Smooth muscle cell (in vitro differentiated cells): ENCODE measurements around the gene KREMEN2. TPM values are rescaled to one million over a fixed set of nuclear protein-coding genes. Genes with fewer than 3 reads are reported as not detected.

Experiments
- DNase-seq: peaks from one replicate; lab custom pipeline; 2025; ENCODE audit not compliant: unreplicated experiment; lab: John Stamatoyannopoulos, UW
- H2AFZ ChIP-seq: fragments of 200-600 bp; sonication (generic); 2 replicates; pipeline ENCODE4 v1.6.0; 2016; ENCODE audit warnings: antibody characterized with exemption, low read depth, mild to moderate bottlenecking
- H3F3A ChIP-seq: fragments of 200-600 bp; sonication (generic); 2 replicates; pipeline ENCODE4 v1.6.0; 2017; ENCODE audit warnings: antibody characterized with exemption, low read depth
- H3K27ac ChIP-seq: fragments of 200-600 bp; sonication (generic); 2 replicates; pipeline ENCODE4 v1.5.1; 2016; ENCODE audit warnings: low read depth, mild to moderate bottlenecking
- H3K27me3 ChIP-seq: fragments of 200-600 bp; sonication (generic); 2 replicates; pipeline ENCODE4 v1.6.1; 2016; ENCODE audit warnings: low read depth, mild to moderate bottlenecking
- H3K36me3 ChIP-seq: fragments of 200-600 bp; sonication (generic); 2 replicates; pipeline ENCODE4 v1.5.1; 2016; ENCODE audit warnings: low read depth
- H3K4me1 ChIP-seq: fragments of 200-600 bp; sonication (generic); 2 replicates; pipeline ENCODE4 v1.5.1; 2016; ENCODE audit warnings: low read depth
- H3K4me2 ChIP-seq: fragments of 200-600 bp; sonication (generic); 2 replicates; pipeline ENCODE4 v1.6.0; 2016; ENCODE audit warnings: mild to moderate bottlenecking
- H3K4me3 ChIP-seq: fragments of 200-600 bp; sonication (generic); 2 replicates; pipeline ENCODE4 v1.5.1; 2016; ENCODE audit warnings: mild to moderate bottlenecking
- H3K79me2 ChIP-seq: fragments of 200-600 bp; sonication (generic); 2 replicates; pipeline ENCODE4 v1.6.0; 2016; ENCODE audit warnings: low read depth, mild to moderate bottlenecking
- H3K9ac ChIP-seq: fragments of 200-600 bp; sonication (generic); 2 replicates; pipeline ENCODE4 v1.6.0; 2016; ENCODE audit warnings: low read depth
- H3K9me3 ChIP-seq: fragments of 200-600 bp; sonication (generic); replicated peaks from 2 replicates; pipeline ENCODE4 v1.5.1; 2016; ENCODE audit warnings: low read depth
- H4K20me1 ChIP-seq: fragments of 200-600 bp; sonication (generic); 2 replicates; pipeline ENCODE4 v1.6.0; 2016; ENCODE audit warnings: low read depth
- CTCF ChIP-seq: fragments of 200-600 bp; sonication (generic); IDR thresholded peaks from 2 replicates; pipeline ENCODE4 v1.5.1; 2017; ENCODE audit warnings: borderline replicate concordance, mild to moderate bottlenecking, antibody characterized with exemption; ENCODE audit not compliant: insufficient read depth, poor library complexity, severe bottlenecking
- WGBS: methylation state at CpG from one replicate; pipeline ENCODE4 v1.1.7; 2016; ENCODE audit warnings: low lambda C conversion rate; 5-methylcytosine and 5-hydroxymethylcytosine counted together
- polyA plus RNA-seq: library from polyadenylated mRNA; unstranded; fragments of >200 nt; fragmentation: Nextera tagmentation; extraction: Ambion mirVana; gene quantifications from 2 replicates; pipeline ENCODE4 v1.2.1, GENCODE V29; 2016
- total RNA-seq: library from RNA; depleted of rRNA; stranded (reverse); fragments of >200 nt; gene quantifications from 2 replicates; pipeline ENCODE4 v1.2.3, GENCODE V29; 2014

KREMEN2 gene
- total and polyA plus RNA-seq, 2 experiments from 2014 or later, result 0.27 to 2.0 TPM

DNA sequence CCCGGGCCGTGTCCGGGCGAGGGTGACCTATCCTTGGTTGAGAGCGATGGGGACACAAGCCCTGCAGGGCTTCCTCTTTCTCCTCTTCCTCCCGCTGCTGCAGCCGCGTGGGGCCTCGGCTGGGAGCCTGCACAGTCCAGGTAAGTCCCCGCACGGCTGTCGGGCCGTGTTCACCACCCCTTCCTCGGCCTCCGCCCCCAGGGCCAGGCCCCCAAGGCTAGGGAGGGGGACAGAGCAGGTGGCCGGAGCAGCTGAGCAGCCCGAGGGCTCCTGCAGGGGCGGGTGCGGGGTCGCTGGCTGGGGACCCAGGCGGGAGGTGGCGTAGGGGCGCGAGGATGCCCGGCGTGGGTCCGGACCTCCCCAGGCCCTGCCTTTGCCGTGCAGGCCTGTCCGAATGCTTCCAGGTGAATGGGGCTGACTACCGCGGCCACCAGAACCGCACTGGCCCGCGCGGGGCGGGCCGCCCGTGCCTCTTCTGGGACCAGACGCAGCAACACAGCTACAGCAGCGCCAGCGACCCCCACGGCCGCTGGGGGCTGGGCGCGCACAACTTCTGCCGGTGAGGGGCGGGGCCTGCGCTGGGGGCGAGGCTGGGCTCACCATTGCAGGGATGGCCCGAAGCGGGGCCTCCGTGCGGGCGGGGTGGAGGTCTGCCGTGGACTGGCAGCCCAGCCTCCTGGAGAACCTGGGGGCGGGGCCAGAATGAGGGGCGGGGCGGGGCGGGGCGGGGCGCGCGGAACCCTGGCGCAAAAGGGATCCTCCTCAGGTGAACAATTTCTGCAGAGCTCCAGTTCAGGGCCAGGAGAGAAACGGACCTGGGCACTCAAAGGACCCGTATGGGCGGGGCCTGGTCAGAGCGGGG, 631 bp downstream of the KREMEN2 start:
- DNase-seq, result no peak
- peak overlapping the region; percentile 90 for H3K4me2 ChIP-seq

GRCh38 chr16:2966043-2966807, 2.1 kb downstream of the KREMEN2 start:
- 85% methylated on average over 35 of the region's 39 CpGs for WGBS
- no peak overlapping the region for H3K4me2 ChIP-seq
- H3K4me1 ChIP-seq, result peaks cover 18% of the 10 kb centered on the region
- no peaks in the 10 kb centered on the region for H3K36me3 ChIP-seq
- no peak for DNase-seq
- H3F3A ChIP-seq, result no peaks in the 10 kb centered on the region
- H3K9me3 ChIP-seq, result no peaks in the 10 kb centered on the region
- no peak overlapping the region for H3K9ac ChIP-seq
- peaks cover 11% of the 10 kb centered on the region for H4K20me1 ChIP-seq
- H2AFZ ChIP-seq, result no peak overlapping the region
- no peak for TF ChIP-seq CTCF
- H3K27me3 ChIP-seq, result peaks cover 57% of the 10 kb centered on the region
- no peaks in the 10 kb centered on the region for H3K79me2 ChIP-seq
- no peak overlapping the region for H3K27ac ChIP-seq
- H3K4me3 ChIP-seq, result no peak overlapping the region

More for the DNA sequence above, 631 bp downstream of the KREMEN2 start:
- Histone ChIP-seq H3F3A (no peaks in the 10 kb centered on the region), H3K27ac (no peak overlapping the region), H2AFZ (no peak overlapping the region), H3K9me3 (no peaks in the 10 kb centered on the region), H3K9ac (no peak overlapping the region), H4K20me1 (no peaks in the 10 kb centered on the region), H3K4me3 (peak overlapping the region; percentile 50), H3K36me3 (no peaks in the 10 kb centered on the region), H3K79me2 (no peaks in the 10 kb centered on the region), H3K27me3 (peaks cover 57% of the 10 kb centered on the region), H3K4me1 (peaks cover 18% of the 10 kb centered on the region)
- no peak for TF ChIP-seq CTCF
- under 1% methylated on average over 65 of the region's 68 CpGs for WGBS

DNA sequence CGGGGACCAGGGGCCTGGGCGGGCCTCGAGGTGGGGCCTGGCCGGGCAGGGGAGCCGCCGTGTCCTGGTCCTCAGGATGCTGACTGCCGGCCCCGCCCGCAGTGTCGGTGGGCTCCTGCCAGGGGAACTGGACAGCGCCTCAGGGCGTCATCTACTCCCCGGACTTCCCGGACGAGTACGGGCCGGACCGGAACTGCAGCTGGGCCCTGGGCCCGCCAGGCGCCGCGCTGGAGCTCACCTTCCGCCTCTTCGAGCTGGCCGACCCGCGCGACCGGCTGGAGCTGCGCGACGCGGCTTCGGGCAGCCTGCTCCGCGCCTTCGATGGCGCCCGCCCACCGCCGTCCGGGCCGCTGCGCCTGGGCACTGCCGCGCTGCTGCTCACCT, 2.7 kb downstream of the KREMEN2 start:
- Histone ChIP-seq H3K27ac (no peak overlapping the region), H3K36me3 (no peaks in the 10 kb centered on the region), H3K79me2 (no peaks in the 10 kb centered on the region), H3K9ac (no peak overlapping the region), H3K4me1 (peaks cover 18% of the 10 kb centered on the region), H3K9me3 (no peaks in the 10 kb centered on the region), H3F3A (no peaks in the 10 kb centered on the region), H3K4me3 (no peak overlapping the region), H4K20me1 (peaks cover 11% of the 10 kb centered on the region), H3K27me3 (peaks cover 57% of the 10 kb centered on the region), H3K4me2 (no peak overlapping the region), H2AFZ (no peak overlapping the region)
- DNase-seq, result no peak
- WGBS, result 43% methylated on average over 45 of the region's 46 CpGs
- TF ChIP-seq CTCF, result no peak
